T47D (cell line): ENCODE results near the gene SLC16A14.

Experiments
- DNase-seq, 2 experiments: peaks; one replicate each; pipeline versions ENCODE4 v3.0.0 to v3.0.0-alpha.2; 2011 to 2012; ENCODE audit warnings: low read depth in 1 of 2, low spot score in 1 of 2
- JUND ChIP-seq: IDR thresholded peaks from 2 replicates; pipeline ENCODE4 v1.6.1; 2012; ENCODE audit warnings: low read depth
- in situ Hi-C: cut with HindIII; loops from 2 replicates; pipeline ENCODE4 v1.10.0; 2016; ENCODE audit warnings: low sequenced_read_pairs, low pct_unique_long_range_greater_than_20kb

SLC16A14 gene

GRCh38 chr2:230060672-230061293 lies 7.9 kb downstream of the SLC16A14 start:
- in situ Hi-C loops, result no loop called here
- TF ChIP-seq JUND, result no peak
- DNase-seq, result no peak

GRCh38 chr2:230053753-230054478 lies 14.8 kb downstream of the SLC16A14 start:
- DNase-seq, result no peak
- no peak for TF ChIP-seq JUND
- in situ Hi-C loops, result no loop called here

- no peak for DNase-seq
- in situ Hi-C loops, result no loop called here
- TF ChIP-seq JUND, result no peak
These were observed 16.4 kb downstream of the SLC16A14 start for GRCh38 chr2:230052299-230052698.

GRCh38 chr2:230050136-230050535 lies 18.6 kb downstream of the SLC16A14 start:
- in situ Hi-C loops, result no loop called here
- TF ChIP-seq JUND, result no peak
- peak in 1 of 2 experiments; percentile 3 for DNase-seq

GRCh38 chr2:230048010-230048671 lies 20.6 kb downstream of the SLC16A14 start:
- no peak for TF ChIP-seq JUND
- DNase-seq, result no peak
- in situ Hi-C loops, result no loop called here

- in situ Hi-C loops, result no loop called here
- no peak for TF ChIP-seq JUND
- no peak for DNase-seq
These were observed 22.2 kb downstream of the SLC16A14 start for GRCh38 chr2:230046491-230046890.

- DNase-seq, result no peak
- in situ Hi-C loops, result no loop called here
- TF ChIP-seq JUND, result no peak
These were observed 25.3 kb downstream of the SLC16A14 start for GRCh38 chr2:230043461-230043860.

- in situ Hi-C loops, result no loop called here
- TF ChIP-seq JUND, result no peak
- no peak for DNase-seq
These were observed 25.7 kb downstream of the SLC16A14 start for GRCh38 chr2:230043025-230043424.

- TF ChIP-seq JUND, result no peak
- DNase-seq, result no peak
- in situ Hi-C loops, result no loop called here
These were observed 26.5 kb downstream of the SLC16A14 start for GRCh38 chr2:230042195-230042594.

GRCh38 chr2:230023313-230023712 lies 45.4 kb downstream of the SLC16A14 start:
- in situ Hi-C loops, result no loop called here
- TF ChIP-seq JUND, result no peak
- no peak for DNase-seq

GRCh38 chr2:230019742-230020141 lies 49.0 kb downstream of the SLC16A14 start:
- in situ Hi-C loops, result no loop called here
- TF ChIP-seq JUND, result no peak
- no peak for DNase-seq

GRCh38 chr2:230018153-230018552 lies 50.6 kb downstream of the SLC16A14 start:
- in situ Hi-C loops, result no loop called here
- TF ChIP-seq JUND, result no peak
- no peak for DNase-seq

GRCh38 chr2:230016844-230017243 lies 51.9 kb downstream of the SLC16A14 start:
- in situ Hi-C loops, result no loop called here
- DNase-seq, result no peak
- no peak for TF ChIP-seq JUND
